Caco-2 (cell line): Measurements from ENCODE around the gene SNAPC2. TPM values are rescaled to one million over a fixed set of nuclear protein-coding genes. Genes with fewer than 3 reads are reported as not detected.

Experiments
- BruUV-seq: library from RNA; stranded (reverse); fragments of 400-500 nt; replicated peaks from 2 replicates; lab custom pipeline; 2021; lab: Mats Ljungman, UMichigan
- CTCF ChIA-PET: fragments of 300-600 bp; sonication (Branson Sonifier 250); formaldehyde crosslinking; loops from one replicate; lab custom pipeline; 2022; ENCODE audit warnings: antibody characterized with exemption; lab: Charles Lee
- POLR2A ChIA-PET: fragments of 300-600 bp; sonication (Branson Sonifier 250); formaldehyde crosslinking; loops from one replicate; lab custom pipeline; 2022; ENCODE audit warnings: antibody characterized with exemption; lab: Charles Lee
- DNase-seq, 2 experiments: peaks; one replicate each; pipeline versions ENCODE4 v3.0.0 to v3.0.0-alpha.2; 2020 to 2022
- H3K27me3 ChIP-seq: replicated peaks from 2 replicates; pipeline ENCODE4 v1.6.0; 2011; ENCODE audit warnings: low read length; ENCODE audit not compliant: control insufficient read depth, insufficient read depth
- H3K36me3 ChIP-seq: 2 replicates; pipeline ENCODE4 v1.5.1; 2011; ENCODE audit warnings: low read length; ENCODE audit not compliant: control insufficient read depth, insufficient read depth
- H3K4me1 ChIP-seq: fragments of 250-450 bp; sonication (Bioruptor Pico); 2 replicates; pipeline ENCODE4 v1.5.1; 2020; ENCODE audit warnings: mild to moderate bottlenecking
- H3K4me3 ChIP-seq: 2 replicates; pipeline ENCODE4 v1.5.1; 2011; ENCODE audit warnings: low read depth, mild to moderate bottlenecking, control low read depth, low read length
- H3K9me3 ChIP-seq: fragments of 250-450 bp; sonication (Bioruptor Pico); 2 replicates; pipeline ENCODE4 v1.5.1; 2020; ENCODE audit warnings: mild to moderate bottlenecking, moderate library complexity
- H3K27ac Mint-ChIP-seq: one replicate; pipeline ENCODE4 v1.8.0; 2022; ENCODE audit warnings: mixed read lengths; ENCODE audit not compliant: unreplicated experiment
- H3K27me3 Mint-ChIP-seq: one replicate; pipeline ENCODE4 v1.8.0; 2022; ENCODE audit warnings: mixed read lengths; ENCODE audit not compliant: insufficient read depth, unreplicated experiment
- H3K36me3 Mint-ChIP-seq: one replicate; pipeline ENCODE4 v1.8.0; 2022; ENCODE audit warnings: mild to moderate bottlenecking, mixed read lengths; ENCODE audit not compliant: insufficient read depth, unreplicated experiment
- H3K4me1 Mint-ChIP-seq: one replicate; pipeline ENCODE4 v1.8.0; 2022; ENCODE audit warnings: low read depth, mixed read lengths; ENCODE audit not compliant: unreplicated experiment
- H3K4me3 Mint-ChIP-seq: one replicate; pipeline ENCODE4 v1.8.0; 2022; ENCODE audit warnings: mild to moderate bottlenecking, moderate library complexity, mixed read lengths; ENCODE audit not compliant: unreplicated experiment
- H3K9me3 Mint-ChIP-seq: one replicate; pipeline ENCODE4 v1.8.0; 2022; ENCODE audit warnings: mixed read lengths; ENCODE audit not compliant: unreplicated experiment
- CTCF ChIP-seq, 2 experiments: fragments of 200-600 bp in 1 of 2; IDR thresholded peaks; 1 replicate in 1 of 2; 2 replicates in 1 of 2; pipeline versions ENCODE4 v1.5.1 to v1.8.0; 2011 to 2022; ENCODE audit warnings: antibody characterized with exemption in 1 of 2, control low read depth in 1 of 2, inconsistent platforms in 1 of 2, low read depth in 1 of 2, low read length in 1 of 2, mild to moderate bottlenecking in 1 of 2, moderate library complexity in 1 of 2; ENCODE audit not compliant: insufficient read depth in 1 of 2, severe bottlenecking in 1 of 2, unreplicated experiment in 1 of 2
- intact Hi-C: fragments of 100-400 bp; cut with micrococcal nuclease; formaldehyde crosslinking; loops from one replicate; pipeline ENCODE4 v1.10.0; 2022; ENCODE audit not compliant: unreplicated experiment
- total RNA-seq: library from RNA; stranded (reverse); gene quantifications from 2 replicates; pipeline ENCODE4 v1.2.3, GENCODE V29; 2022

The SNAPC2 gene
- total RNA-seq, 1 experiment from 2014 or later, result 10.4 TPM

GRCh38 chr19:7885818-7886217, 34.3 kb upstream of the SNAPC2 start:
- H3K9me3 Mint-ChIP-seq, result no peaks in the 10 kb centered on the region
- intact Hi-C loops, result loop anchor here (5.0 kb wide), 1 partner anchor 34 kb away; no protein-coding TSS in a partner anchor
- no peaks in the 10 kb centered on the region for H3K27me3 Mint-ChIP-seq
- H3K27ac Mint-ChIP-seq, result no peak overlapping the region
- no peak for TF ChIP-seq CTCF (IDR thresholded peaks at IDR 0.05; ENCODE audit: insufficient read depth in 1 of 2, low read depth in 1 of 2, low read length in 1 of 2, severe bottlenecking in 1 of 2, unreplicated experiment in 1 of 2)
- no peaks in the 10 kb centered on the region for H3K9me3 ChIP-seq
- no peak overlapping the region for H3K4me3 Mint-ChIP-seq
- ChIA-PET POLR2A (no interaction called here), CTCF (interaction anchor here (0.7 to 2.3 kb wide), 4 partner anchors 16 to 35 kb away, joined by 3 to 5 read pairs (median 5); partner anchors contain the start of genes MAP2K7 and SNAPC2)
- no peaks in the 10 kb centered on the region for H3K36me3 ChIP-seq
- no peak overlapping the region for H3K4me3 ChIP-seq
- no peaks in the 10 kb centered on the region for H3K36me3 Mint-ChIP-seq
- no peaks in the 10 kb centered on the region for H3K27me3 ChIP-seq
- no peak for DNase-seq
- no TSS peak for BruUV-seq
- H3K4me1 Mint-ChIP-seq, result no peaks in the 10 kb centered on the region
- peaks cover 10% of the 10 kb centered on the region; the same call in 1 of the 2 replicates for H3K4me1 ChIP-seq

GRCh38 chr19:7887408-7888144, 32.6 kb upstream of the SNAPC2 start:
- BruUV-seq, result no TSS peak
- no peaks in the 10 kb centered on the region for H3K36me3 Mint-ChIP-seq
- H3K4me1 Mint-ChIP-seq, result no peaks in the 10 kb centered on the region
- POLR2A ChIA-PET, result interaction anchor here (0.6 to 2.3 kb wide), 4 partner anchors 16 to 56 kb away, joined by 6 to 12 read pairs (median 8); partner anchors contain the start of genes MAP2K7 and TIMM44
- no peak for TF ChIP-seq CTCF (IDR thresholded peaks at IDR 0.05; ENCODE audit: insufficient read depth in 1 of 2, low read depth in 1 of 2, low read length in 1 of 2, severe bottlenecking in 1 of 2, unreplicated experiment in 1 of 2)
- DNase-seq, result no peak
- H3K9me3 ChIP-seq, result no peaks in the 10 kb centered on the region
- CTCF ChIA-PET, result interaction anchor here (0.7 to 2.3 kb wide), 3 partner anchors 18 to 34 kb away, joined by 3 to 8 read pairs (median 5); no protein-coding TSS in a partner anchor
- H3K27ac Mint-ChIP-seq, result no peak overlapping the region
- H3K27me3 ChIP-seq, result no peaks in the 10 kb centered on the region
- H3K27me3 Mint-ChIP-seq, result no peaks in the 10 kb centered on the region
- peak overlapping the region; percentile 70 for H3K4me3 Mint-ChIP-seq
- intact Hi-C loops, result loop anchor here (2.0 to 5.0 kb wide), 2 partner anchors 15 to 35 kb away; partner anchors contain the start of gene MAP2K7
- H3K36me3 ChIP-seq, result no peaks in the 10 kb centered on the region
- no peak overlapping the region for H3K4me3 ChIP-seq
- H3K4me1 ChIP-seq, result peaks cover 10% of the 10 kb centered on the region; the same call in 1 of the 2 replicates
- no peaks in the 10 kb centered on the region for H3K9me3 Mint-ChIP-seq

GRCh38 chr19:7888145-7888825, 31.9 kb upstream of the SNAPC2 start, which contains the start of gene LRRC8E:
Gene LRRC8E, plus strand, starts transcription at chr19:7888510. Its CDS starts 7,094 bp downstream, at chr19:7895604.
- intact Hi-C loops, result loop anchor here (2.0 to 5.0 kb wide), 2 partner anchors 15 to 36 kb away; partner anchors contain the start of gene MAP2K7
- no peaks in the 10 kb centered on the region for H3K9me3 ChIP-seq
- no peaks in the 10 kb centered on the region for H3K27me3 ChIP-seq
- Mint-ChIP-seq H3K36me3 (no peaks in the 10 kb centered on the region), H3K9me3 (no peaks in the 10 kb centered on the region), H3K4me3 (peak within 1 kb of the TSS; percentile 70), H3K4me1 (no peaks in the 10 kb centered on the region), H3K27me3 (no peaks in the 10 kb centered on the region), H3K27ac (peak within 1 kb of the TSS; percentile 19)
- peak; percentile 78 to 85 for DNase-seq
- no peaks in the 10 kb centered on the region for H3K36me3 ChIP-seq
- POLR2A ChIA-PET, result interaction anchor here (0.6 to 2.3 kb wide), 5 partner anchors 15 to 318 kb away, joined by 3 to 12 read pairs (median 8); partner anchors contain the start of genes MAP2K7 and TIMM44
- BruUV-seq, result no TSS peak
- CTCF ChIA-PET, result interaction anchor here (0.7 to 1.2 kb wide), 3 partner anchors 19 to 344 kb away, joined by 3 to 8 read pairs (median 3); no protein-coding TSS in a partner anchor
- peak in 1 of 2 experiments; percentile 10 for TF ChIP-seq CTCF (IDR thresholded peaks at IDR 0.05; ENCODE audit: insufficient read depth in 1 of 2, low read depth in 1 of 2, low read length in 1 of 2, severe bottlenecking in 1 of 2, unreplicated experiment in 1 of 2)
- peak within 1 kb of the TSS; percentile 66 for H3K4me3 ChIP-seq
- H3K4me1 ChIP-seq, result peaks cover 10% of the 10 kb centered on the region; the same call in 1 of the 2 replicates
